Astrocyte (in vitro differentiated cells and primary cell): ENCODE measurements around the gene SORL1-AS1.

Source experiments
- DNase-seq: peaks from one replicate; pipeline ENCODE4 v3.0.0-alpha.2; 2010; ENCODE audit warnings: low read depth
- FAIRE-seq: peaks from 2 replicates; lab custom pipeline; 2011; peaks lifted over from hg19 to GRCh38; lab: Jason Lieb, UNC
- H2AFZ ChIP-seq: 2 replicates; pipeline ENCODE4 v1.6.0; 2012; ENCODE audit warnings: low read depth, low read length, inconsistent platforms
- H3K27ac ChIP-seq: 2 replicates; pipeline ENCODE4 v1.5.1; 2011; ENCODE audit warnings: low read depth, low read length, inconsistent platforms
- H3K27me3 ChIP-seq: 2 replicates; pipeline ENCODE4 v1.6.0; 2011; ENCODE audit warnings: low read length, inconsistent platforms; ENCODE audit not compliant: insufficient read depth
- H3K36me3 ChIP-seq: 2 replicates; pipeline ENCODE4 v1.5.1; 2011; ENCODE audit warnings: low read length, inconsistent platforms; ENCODE audit not compliant: insufficient read depth
- H3K4me1 ChIP-seq: 2 replicates; pipeline ENCODE4 v1.5.1; 2011; ENCODE audit warnings: low read length, inconsistent platforms; ENCODE audit not compliant: insufficient read depth
- H3K4me2 ChIP-seq: 2 replicates; pipeline ENCODE4 v1.6.0; 2012; ENCODE audit warnings: low read length, inconsistent platforms
- H3K4me3 ChIP-seq: 2 replicates; pipeline ENCODE4 v1.5.1; 2011; ENCODE audit warnings: low read depth, mild to moderate bottlenecking, low read length, inconsistent platforms; ENCODE audit not compliant: insufficient read depth
- H3K79me2 ChIP-seq: 2 replicates; pipeline ENCODE4 v1.6.0; 2012; ENCODE audit warnings: mild to moderate bottlenecking, low read length, inconsistent platforms; ENCODE audit not compliant: insufficient read depth
- H3K9ac ChIP-seq: 2 replicates; pipeline ENCODE4 v1.6.0; 2012; ENCODE audit warnings: mild to moderate bottlenecking, low read length, inconsistent platforms
- H3K9me3 ChIP-seq: 2 replicates; pipeline ENCODE4 v1.5.1; 2012; ENCODE audit warnings: low read depth, mild to moderate bottlenecking, low read length, inconsistent platforms; ENCODE audit not compliant: insufficient read depth
- H4K20me1 ChIP-seq: 2 replicates; pipeline ENCODE4 v1.6.0; 2012; ENCODE audit warnings: low read length, inconsistent platforms; ENCODE audit not compliant: insufficient read depth
- H3K27ac Mint-ChIP-seq: one replicate; pipeline ENCODE4 v1.8.0; 2021; ENCODE audit warnings: mild to moderate bottlenecking, mixed read lengths; ENCODE audit not compliant: unreplicated experiment
- H3K27me3 Mint-ChIP-seq: one replicate; pipeline ENCODE4 v1.8.0; 2021; ENCODE audit warnings: low read depth, mixed read lengths; ENCODE audit not compliant: unreplicated experiment
- H3K36me3 Mint-ChIP-seq: one replicate; pipeline ENCODE4 v1.8.0; 2021; ENCODE audit warnings: low read depth, mixed read lengths; ENCODE audit not compliant: unreplicated experiment
- H3K4me1 Mint-ChIP-seq: one replicate; pipeline ENCODE4 v1.8.0; 2021; ENCODE audit warnings: low read depth, mixed read lengths; ENCODE audit not compliant: unreplicated experiment
- H3K4me3 Mint-ChIP-seq: one replicate; pipeline ENCODE4 v1.8.0; 2021; ENCODE audit warnings: mild to moderate bottlenecking, moderate library complexity, mixed read lengths; ENCODE audit not compliant: unreplicated experiment
- H3K9me3 Mint-ChIP-seq: one replicate; pipeline ENCODE4 v1.8.0; 2021; ENCODE audit warnings: mild to moderate bottlenecking, mixed read lengths; ENCODE audit not compliant: unreplicated experiment
- EZH2 ChIP-seq: IDR thresholded peaks from 2 replicates; pipeline ENCODE4 v1.6.1; 2012; ENCODE audit warnings: mild to moderate bottlenecking, low read length, inconsistent platforms; ENCODE audit not compliant: insufficient read depth
- TF ChIP-seq, protein P1 (sequence below): IDR thresholded peaks from 2 replicates; pipeline ENCODE4 v1.5.1; 2011; ENCODE audit warnings: low read depth, mild to moderate bottlenecking, inconsistent platforms, low read length, moderate library complexity; ENCODE audit not compliant: insufficient read depth

The SORL1-AS1 gene

DNA sequence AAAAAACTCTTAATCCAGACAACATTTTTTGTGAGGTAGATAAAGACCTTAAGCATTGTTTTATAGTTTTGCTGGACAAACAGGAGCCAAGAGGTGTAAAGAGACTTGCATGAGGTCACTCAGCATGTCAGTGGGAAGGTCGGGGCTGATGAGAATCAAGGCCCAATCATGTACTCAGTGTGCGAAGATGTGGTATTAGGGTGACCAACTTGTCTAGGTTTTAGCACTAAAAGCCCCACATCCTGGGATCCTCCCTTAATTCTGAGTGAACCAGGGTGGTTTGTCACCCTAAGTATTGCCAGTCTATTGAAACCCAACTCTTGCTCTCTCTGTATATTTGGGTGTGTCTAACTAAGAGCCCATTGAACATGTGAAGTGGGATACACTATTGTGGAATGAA is 19.5 kb upstream of the SORL1-AS1 start:
- peaks cover 3% of the 10 kb centered on the region for H3K36me3 Mint-ChIP-seq
- Histone ChIP-seq H4K20me1 (no peaks in the 10 kb centered on the region), H3K9me3 (no peaks in the 10 kb centered on the region), H3K4me2 (no peak overlapping the region), H3K27me3 (no peaks in the 10 kb centered on the region), H3K4me3 (no peak overlapping the region), H2AFZ (no peak overlapping the region), H3K79me2 (no peaks in the 10 kb centered on the region), H3K27ac (no peak overlapping the region), H3K36me3 (no peaks in the 10 kb centered on the region), H3K4me1 (peaks cover under 1% of the 10 kb centered on the region), H3K9ac (no peak overlapping the region)
- TF ChIP-seq EZH2 = no peak
- TF ChIP-seq, protein P1, sequence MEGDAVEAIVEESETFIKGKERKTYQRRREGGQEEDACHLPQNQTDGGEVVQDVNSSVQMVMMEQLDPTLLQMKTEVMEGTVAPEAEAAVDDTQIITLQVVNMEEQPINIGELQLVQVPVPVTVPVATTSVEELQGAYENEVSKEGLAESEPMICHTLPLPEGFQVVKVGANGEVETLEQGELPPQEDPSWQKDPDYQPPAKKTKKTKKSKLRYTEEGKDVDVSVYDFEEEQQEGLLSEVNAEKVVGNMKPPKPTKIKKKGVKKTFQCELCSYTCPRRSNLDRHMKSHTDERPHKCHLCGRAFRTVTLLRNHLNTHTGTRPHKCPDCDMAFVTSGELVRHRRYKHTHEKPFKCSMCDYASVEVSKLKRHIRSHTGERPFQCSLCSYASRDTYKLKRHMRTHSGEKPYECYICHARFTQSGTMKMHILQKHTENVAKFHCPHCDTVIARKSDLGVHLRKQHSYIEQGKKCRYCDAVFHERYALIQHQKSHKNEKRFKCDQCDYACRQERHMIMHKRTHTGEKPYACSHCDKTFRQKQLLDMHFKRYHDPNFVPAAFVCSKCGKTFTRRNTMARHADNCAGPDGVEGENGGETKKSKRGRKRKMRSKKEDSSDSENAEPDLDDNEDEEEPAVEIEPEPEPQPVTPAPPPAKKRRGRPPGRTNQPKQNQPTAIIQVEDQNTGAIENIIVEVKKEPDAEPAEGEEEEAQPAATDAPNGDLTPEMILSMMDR = no peak
- no peak for DNase-seq
- H3K27ac Mint-ChIP-seq = no peak overlapping the region
- H3K9me3 Mint-ChIP-seq = no peaks in the 10 kb centered on the region
- FAIRE-seq = no peak
- no peaks in the 10 kb centered on the region for H3K27me3 Mint-ChIP-seq
- no peak overlapping the region for H3K4me3 Mint-ChIP-seq
- peaks cover 14% of the 10 kb centered on the region for H3K4me1 Mint-ChIP-seq

DNA sequence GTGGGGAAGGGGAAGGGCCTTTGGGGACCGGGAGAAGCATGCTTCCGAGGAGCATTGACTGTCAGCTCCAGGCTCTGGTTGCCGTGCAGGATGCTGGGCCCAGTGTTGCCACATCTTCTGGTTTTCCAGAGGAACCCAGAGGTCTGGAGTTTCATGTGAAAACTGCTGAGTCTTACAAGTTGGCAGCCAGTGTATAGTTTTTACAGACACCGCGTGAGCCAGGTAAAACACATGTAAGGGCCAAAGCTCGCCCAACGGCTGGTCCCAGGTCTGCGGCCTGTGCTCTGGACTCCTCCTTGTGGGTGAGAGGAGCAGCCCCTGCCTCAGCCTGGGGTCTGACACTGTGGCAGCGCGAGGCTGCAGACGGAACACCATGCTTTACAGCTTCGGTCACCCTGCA is 18.4 kb upstream of the SORL1-AS1 start:
- no peak for TF ChIP-seq EZH2
- TF ChIP-seq, protein P1 = no peak
- no peaks in the 10 kb centered on the region for H3K36me3 ChIP-seq
- H3K4me3 Mint-ChIP-seq = no peak overlapping the region
- no peak overlapping the region for H3K27ac Mint-ChIP-seq
- H3K4me3 ChIP-seq = no peak overlapping the region
- no peaks in the 10 kb centered on the region for H3K79me2 ChIP-seq
- DNase-seq (no peak), FAIRE-seq (no peak)
- H2AFZ ChIP-seq = no peak overlapping the region
- H3K27me3 ChIP-seq = no peaks in the 10 kb centered on the region
- peaks cover 3% of the 10 kb centered on the region for H3K36me3 Mint-ChIP-seq
- H3K4me1 Mint-ChIP-seq = peaks cover 23% of the 10 kb centered on the region
- no peaks in the 10 kb centered on the region for H3K27me3 Mint-ChIP-seq
- no peak overlapping the region for H3K4me2 ChIP-seq
- no peak overlapping the region for H3K27ac ChIP-seq
- peaks cover 9% of the 10 kb centered on the region for H3K4me1 ChIP-seq
- H3K9me3 ChIP-seq = no peaks in the 10 kb centered on the region
- H3K9me3 Mint-ChIP-seq = no peaks in the 10 kb centered on the region
- H3K9ac ChIP-seq = no peak overlapping the region
- no peaks in the 10 kb centered on the region for H4K20me1 ChIP-seq

DNA sequence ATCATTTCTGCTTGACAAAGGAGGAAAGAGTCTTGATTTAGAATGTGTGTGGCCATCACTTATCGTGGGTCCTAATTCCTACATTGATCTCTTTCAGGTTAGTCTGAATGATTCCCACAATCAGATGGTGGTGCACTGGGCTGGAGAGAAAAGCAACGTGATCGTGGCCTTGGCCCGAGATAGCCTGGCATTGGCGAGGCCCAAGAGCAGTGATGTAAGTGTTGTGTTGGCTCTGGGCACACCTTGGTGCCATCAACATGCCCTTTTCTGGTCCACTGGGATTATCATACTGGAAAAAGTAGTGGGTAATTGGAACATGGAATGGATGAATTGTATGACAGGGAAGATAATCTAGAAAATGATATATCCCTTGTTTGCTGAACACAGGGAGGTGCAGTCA is 17.1 kb upstream of the SORL1-AS1 start:
- no peak for TF ChIP-seq EZH2
- TF ChIP-seq, protein P1 = no peak
- Histone ChIP-seq H3K79me2 (no peaks in the 10 kb centered on the region), H3K4me1 (peaks cover 21% of the 10 kb centered on the region), H3K9ac (no peak overlapping the region), H4K20me1 (no peaks in the 10 kb centered on the region), H3K27me3 (no peaks in the 10 kb centered on the region), H3K27ac (no peak overlapping the region), H3K4me2 (no peak overlapping the region), H3K9me3 (no peaks in the 10 kb centered on the region), H3K4me3 (no peak overlapping the region), H2AFZ (no peak overlapping the region), H3K36me3 (no peaks in the 10 kb centered on the region)
- H3K27ac Mint-ChIP-seq = no peak overlapping the region
- no peak overlapping the region for H3K4me3 Mint-ChIP-seq
- peaks cover 3% of the 10 kb centered on the region for H3K36me3 Mint-ChIP-seq
- H3K9me3 Mint-ChIP-seq = no peaks in the 10 kb centered on the region
- DNase-seq = no peak
- FAIRE-seq = no peak
- peaks cover 34% of the 10 kb centered on the region for H3K4me1 Mint-ChIP-seq
- H3K27me3 Mint-ChIP-seq = no peaks in the 10 kb centered on the region
